GM13977 (cell line): Measurements from ENCODE around the gene ANO3.

ENCODE experiments used
- DNase-seq: peaks from one replicate; pipeline ENCODE4 v3.0.0; 2012; ENCODE audit warnings: low spot score
- CTCF ChIP-seq: IDR thresholded peaks from 2 replicates; pipeline ENCODE4 v1.5.1; 2012; ENCODE audit warnings: mild to moderate bottlenecking, control low read depth; ENCODE audit not compliant: insufficient read depth; ENCODE audit errors: extremely low read depth, missing control alignments
- in situ Hi-C: fragments of 300-500 bp; cut with MboI; formaldehyde crosslinking; loops from one replicate; pipeline ENCODE4 v1.12.0; 2022; ENCODE audit warnings: low sequenced_read_pairs, low pct_unique_long_range_greater_than_20kb, mixed read lengths, inconsistent platforms; ENCODE audit not compliant: unreplicated experiment

Gene ANO3

GRCh38 chr11:26665946-26666345 is 334.0 kb downstream of the ANO3 start:
- no peak for DNase-seq
- TF ChIP-seq CTCF: no peak
- in situ Hi-C loops: no loop called here

- TF ChIP-seq CTCF: no peak
- no peak for DNase-seq
- in situ Hi-C loops: no loop called here
Measured at GRCh38 chr11:26675233-26675928, 343.5 kb downstream of the ANO3 start.

- no peak for DNase-seq
- in situ Hi-C loops: no loop called here
- no peak for TF ChIP-seq CTCF
Measured at GRCh38 chr11:26676641-26677040, 344.7 kb downstream of the ANO3 start.

GRCh38 chr11:26677566-26677965 is 345.6 kb downstream of the ANO3 start:
- no peak for DNase-seq
- in situ Hi-C loops: no loop called here
- TF ChIP-seq CTCF: no peak

GRCh38 chr11:26687351-26687750 is 355.4 kb downstream of the ANO3 start:
- no peak for TF ChIP-seq CTCF
- no peak for DNase-seq
- in situ Hi-C loops: no loop called here

- in situ Hi-C loops: no loop called here
- no peak for TF ChIP-seq CTCF
- no peak for DNase-seq
Measured at GRCh38 chr11:26688701-26689100, 356.8 kb downstream of the ANO3 start.

- in situ Hi-C loops: no loop called here
- TF ChIP-seq CTCF: no peak
- no peak for DNase-seq
Measured at GRCh38 chr11:26696330-26696729, 364.4 kb downstream of the ANO3 start.
